Measurements from ENCODE around the gene PCDH7.

- TF ChIP-seq ZFP3 (CRISPR knock-in tag; IDR thresholded peaks at IDR 0.05) (no peak), POU6F1 (CRISPR knock-in tag; IDR thresholded peaks at IDR 0.05; ENCODE audit: borderline replicate concordance, low read depth) (no peak)
These were observed 35.2 kb downstream of the PCDH7 start for GRCh38 chr4:30755346-30755745.

Measured in SK-N-SH treated with all-trans-retinoic acid at 6 μM for 48 hours (cell line).